H54 (cell line): ENCODE measurements around the gene MLIP.
"Not testable (repeated sequence)": the region's sequence is repeated elsewhere in the genome, so short reads cannot be mapped to it uniquely, and the experiment has no call there.

ENCODE experiments used
- DNase-seq: peaks from one replicate; pipeline ENCODE4 v3.0.0; 2011; ENCODE audit warnings: low spot score, mixed read lengths; ENCODE audit not compliant: insufficient read length
- FAIRE-seq: peaks from 3 replicates; lab custom pipeline; 2011; peaks lifted over from hg19 to GRCh38; lab: Jason Lieb, UNC
- POLR2A ChIP-seq: IDR thresholded peaks from 2 replicates; pipeline ENCODE4 v1.6.1; 2011; ENCODE audit warnings: low read depth, mild to moderate bottlenecking, low read length

Gene MLIP

GRCh38 chr6:54243699-54244098 is 132.5 kb downstream of the MLIP start:
- TF ChIP-seq POLR2A = no peak
- DNase-seq (no peak), FAIRE-seq (peak; percentile 62)

GRCh38 chr6:54244430-54244829 is 133.2 kb downstream of the MLIP start:
- no peak for DNase-seq
- FAIRE-seq = peak; percentile 94
- TF ChIP-seq POLR2A = no peak

GRCh38 chr6:54245265-54245664 is 134.0 kb downstream of the MLIP start:
- TF ChIP-seq POLR2A = no peak
- no peak for FAIRE-seq
- no peak for DNase-seq

- FAIRE-seq (no peak), DNase-seq (no peak)
- TF ChIP-seq POLR2A = no peak
Observed at GRCh38 chr6:54248319-54248718, 137.1 kb downstream of the MLIP start.

GRCh38 chr6:54248994-54249393 is 137.8 kb downstream of the MLIP start:
- DNase-seq = no peak
- no peak for TF ChIP-seq POLR2A
- no peak for FAIRE-seq

- peak; percentile 62 for FAIRE-seq
- not testable (repeated sequence) for DNase-seq
Observed at GRCh38 chr6:54249812-54250211, 138.6 kb downstream of the MLIP start.

- TF ChIP-seq POLR2A = no peak
- DNase-seq (no peak), FAIRE-seq (no peak)
Observed at GRCh38 chr6:54252496-54252895, 141.3 kb downstream of the MLIP start.

GRCh38 chr6:54252916-54253315 is 141.7 kb downstream of the MLIP start:
- TF ChIP-seq POLR2A = no peak
- FAIRE-seq (no peak), DNase-seq (no peak)

GRCh38 chr6:54254886-54255285 is 143.6 kb downstream of the MLIP start:
- FAIRE-seq = peak; percentile 27
- no peak for TF ChIP-seq POLR2A
- no peak for DNase-seq

- TF ChIP-seq POLR2A = no peak
- FAIRE-seq = peak; percentile 48
Observed at GRCh38 chr6:54255886-54256285, 144.6 kb downstream of the MLIP start.

GRCh38 chr6:54260025-54260424 is 148.8 kb downstream of the MLIP start:
- FAIRE-seq (peak; percentile 61), DNase-seq (no peak)
- no peak for TF ChIP-seq POLR2A

More at GRCh38 chr6:54255886-54256285, 144.6 kb downstream of the MLIP start:
- DNase-seq = no peak

- FAIRE-seq = no peak
Observed at GRCh38 chr6:54262499-54262898, 151.3 kb downstream of the MLIP start.

GRCh38 chr6:54262971-54263370 is 151.7 kb downstream of the MLIP start:
- FAIRE-seq (peak; percentile 38), DNase-seq (no peak)
- TF ChIP-seq POLR2A = no peak

More at GRCh38 chr6:54262499-54262898, 151.3 kb downstream of the MLIP start:
- no peak for DNase-seq
- no peak for TF ChIP-seq POLR2A

- DNase-seq = no peak
- peak; percentile 36 for FAIRE-seq
- no peak for TF ChIP-seq POLR2A
Observed at GRCh38 chr6:54264581-54265272, 153.5 kb downstream of the MLIP start.

GRCh38 chr6:54266400-54266923 is 155.2 kb downstream of the MLIP start:
- DNase-seq = no peak
- TF ChIP-seq POLR2A = no peak
- FAIRE-seq = no peak
